HG02623 (cell line): ENCODE measurements around the gene ZNF507.
"Not testable (repeated sequence)": the region's sequence is repeated elsewhere in the genome, so short reads cannot be mapped to it uniquely, and the experiment has no call there.

ENCODE experiments used
- ATAC-seq: cut with Tn5 transposase; IDR thresholded peaks from one replicate; pipeline ENCODE4 v1.9.1; 2021; ENCODE audit warnings: moderate library complexity; ENCODE audit not compliant: unreplicated experiment

The ZNF507 gene

GRCh38 chr19:32367063-32367462 is 21.7 kb downstream of the ZNF507 start:
- no peak for ATAC-seq

- no peak for ATAC-seq
Observed at GRCh38 chr19:32367948-32368536, 22.6 kb downstream of the ZNF507 start.

GRCh38 chr19:32368787-32369186 is 23.4 kb downstream of the ZNF507 start:
- ATAC-seq: no peak

- ATAC-seq: no peak
Observed at GRCh38 chr19:32372726-32373517, 27.5 kb downstream of the ZNF507 start.

- no peak for ATAC-seq
Observed at GRCh38 chr19:32373585-32374295, 28.3 kb downstream of the ZNF507 start.

- ATAC-seq: not testable (repeated sequence)
Observed at GRCh38 chr19:32374362-32374761, 29.0 kb downstream of the ZNF507 start.

DNA sequence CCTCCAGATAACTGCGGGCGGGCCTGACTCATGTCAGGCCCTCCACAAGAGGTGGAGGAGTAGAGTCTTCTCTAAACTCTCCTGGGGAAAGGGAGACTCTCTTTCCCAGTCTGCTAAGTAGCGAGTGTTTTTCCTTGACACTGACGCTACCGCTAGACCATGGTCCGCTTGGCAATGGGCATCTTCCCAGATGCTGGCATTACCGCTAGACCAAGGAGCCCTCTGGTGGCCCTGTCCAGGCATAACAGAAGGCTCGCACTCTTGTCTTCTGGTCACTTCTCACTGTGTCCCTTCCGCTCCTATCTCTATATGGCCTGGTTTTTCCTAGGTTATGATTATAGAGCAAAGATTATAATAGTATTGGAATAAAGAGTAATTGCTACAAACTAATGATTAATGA is 31.7 kb downstream of the ZNF507 start:
- ATAC-seq: not testable (repeated sequence)

GRCh38 chr19:32380269-32380668 is 34.9 kb downstream of the ZNF507 start:
- no peak for ATAC-seq

- no peak for ATAC-seq
Observed at GRCh38 chr19:32387701-32388392, 42.4 kb downstream of the ZNF507 start.

DNA sequence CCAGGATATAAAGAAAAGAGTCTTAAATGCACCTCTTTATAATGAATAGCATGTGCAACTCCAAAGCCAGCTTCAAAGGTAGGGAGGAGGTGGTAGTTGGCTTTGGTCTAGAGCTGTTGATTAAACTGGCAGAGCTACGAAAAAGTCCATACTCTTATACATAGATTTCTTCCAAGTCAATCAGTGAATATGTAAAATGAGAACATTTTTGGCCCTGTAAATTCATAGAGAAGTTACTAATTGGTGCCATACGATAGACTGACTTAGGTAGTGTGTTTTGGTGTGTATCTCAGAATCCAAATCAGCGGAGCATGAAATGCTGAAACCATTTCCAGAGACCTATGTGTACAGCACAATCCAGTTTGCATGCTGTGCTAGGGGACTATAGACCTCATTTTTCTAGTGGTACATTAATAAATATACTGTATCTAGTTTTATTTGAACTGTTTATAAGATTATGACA is 43.0 kb downstream of the ZNF507 start:
- no peak for ATAC-seq

DNA sequence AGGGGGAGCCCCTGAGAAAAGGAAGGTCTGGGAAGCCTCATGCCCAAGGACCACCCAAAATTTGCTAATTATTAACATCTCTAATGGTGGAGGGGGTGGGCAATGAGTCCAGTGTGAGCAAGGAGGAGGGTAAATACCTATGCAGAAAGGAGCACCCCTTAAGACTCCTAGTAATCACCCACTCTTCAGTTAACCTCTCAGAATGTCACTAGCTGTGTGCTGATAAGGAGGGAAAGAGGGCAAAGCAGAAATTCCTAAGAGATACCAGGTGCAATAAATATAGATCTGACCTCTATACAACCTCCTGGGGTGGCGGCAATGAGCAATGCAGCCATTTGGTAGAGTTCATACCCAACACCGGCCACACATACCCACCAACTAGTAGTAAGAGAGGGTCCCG is 47.5 kb downstream of the ZNF507 start:
- ATAC-seq: no peak

DNA sequence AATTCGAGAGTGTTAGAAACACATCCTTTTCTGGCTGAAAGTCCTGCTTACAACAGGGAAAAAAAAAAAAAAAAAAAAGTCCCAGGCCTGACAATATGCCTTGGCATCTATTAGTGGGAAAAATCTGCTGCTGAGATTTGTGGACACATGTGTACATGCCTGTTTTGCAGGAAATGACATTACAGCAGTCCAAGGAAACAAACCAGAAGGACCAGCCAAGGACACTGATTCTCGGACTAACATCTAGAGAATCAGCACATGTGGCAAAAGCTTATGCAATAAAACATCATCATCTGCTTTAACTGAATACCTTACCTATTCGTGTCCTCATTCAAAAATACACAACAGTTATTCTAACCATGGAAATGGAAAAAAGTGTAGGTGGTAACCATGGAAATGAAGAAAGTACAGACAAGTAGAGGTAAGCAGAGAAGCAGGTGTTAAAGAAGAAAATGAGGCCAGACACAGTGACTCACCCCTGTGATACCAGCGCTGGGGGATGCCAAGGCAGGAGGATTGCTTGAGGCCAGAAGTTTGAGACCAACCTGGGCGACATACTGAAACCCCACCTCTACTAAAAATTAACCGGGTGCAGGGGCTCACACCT is 50.7 kb downstream of the ZNF507 start:
- ATAC-seq: no peak

- no peak for ATAC-seq
Observed at GRCh38 chr19:32397671-32398101, 52.3 kb downstream of the ZNF507 start.

DNA sequence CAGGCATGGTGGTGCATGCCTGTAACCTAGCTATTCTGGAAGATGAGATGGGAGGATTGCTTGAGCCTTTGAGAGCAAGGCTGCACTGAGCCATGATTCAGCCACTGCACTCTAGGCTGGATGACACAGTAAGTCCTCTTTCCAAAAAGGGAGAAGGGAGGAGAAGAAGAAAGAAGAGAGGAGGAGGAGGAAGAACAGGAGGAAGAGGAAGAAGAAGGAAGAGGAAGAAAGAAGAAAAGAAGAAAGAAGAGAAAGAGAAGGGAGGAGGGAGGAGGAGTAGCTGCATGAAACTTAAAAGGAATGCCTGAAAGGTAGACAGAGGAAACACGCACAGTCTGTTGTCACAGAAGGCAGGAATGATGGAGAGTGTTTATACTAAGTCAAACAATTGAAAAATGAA is 56.6 kb downstream of the ZNF507 start:
- ATAC-seq: no peak

DNA sequence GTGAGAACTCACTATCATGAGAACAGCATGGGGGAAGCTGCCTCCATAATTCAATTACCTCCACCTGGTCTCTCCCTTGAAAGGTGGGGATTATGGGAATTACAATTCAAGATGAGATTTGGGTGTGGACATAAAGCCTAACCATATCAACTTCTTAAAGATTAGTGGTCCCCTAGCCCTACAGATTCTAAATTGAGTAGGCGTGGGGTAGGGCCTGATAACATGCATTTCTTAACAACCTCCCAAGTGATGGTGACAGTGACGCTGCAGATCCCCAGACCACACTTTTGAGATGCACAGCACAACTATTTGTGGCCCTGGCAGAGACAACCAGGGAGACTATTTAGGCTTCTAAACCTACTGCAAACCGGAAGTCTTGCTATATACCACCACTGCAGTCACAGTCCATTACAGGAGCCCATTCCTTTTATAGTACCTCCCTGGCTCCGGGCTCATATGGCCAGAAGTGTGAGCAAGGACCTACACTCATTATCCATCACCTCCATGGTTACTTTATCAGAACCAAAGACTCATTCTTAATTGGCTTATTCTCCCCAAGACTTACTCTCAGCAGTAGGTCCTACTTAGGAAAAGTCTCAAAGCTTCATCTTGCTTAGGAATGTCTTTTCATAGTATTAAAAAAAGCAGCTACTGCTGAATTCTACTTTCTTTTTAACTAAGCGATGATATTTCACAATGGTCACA is 58.0 kb downstream of the ZNF507 start:
- no peak for ATAC-seq

- ATAC-seq: no peak
Observed at GRCh38 chr19:32404213-32404932, 59.0 kb downstream of the ZNF507 start.

GRCh38 chr19:32404933-32405430 is 59.6 kb downstream of the ZNF507 start:
- no peak for ATAC-seq

GRCh38 chr19:32405431-32406160 is 60.2 kb downstream of the ZNF507 start, which contains the start of gene DPY19L3:
TSS of gene DPY19L3 (plus strand) at chr19:32405770. CDS start at chr19:32408254, 2,484 bp downstream.
- ATAC-seq: peak; percentile 94
